Spleen (tissue), 7 donors: Measurements from ENCODE around the gene OR6X1.
"Not testable (repeated sequence)": the region's sequence is repeated elsewhere in the genome, so short reads cannot be mapped to it uniquely, and the experiment has no call there.

Experiments used
- POLR2A ChIP-seq, 3 donors: fragments of 450-650 bp; IDR thresholded peaks; one replicate each; pipeline ENCODE4 v1.5.1; 2017; ENCODE audit warnings: antibody characterized with exemption in 3 of 3, mild to moderate bottlenecking in 1 of 3
- TF ChIP-seq, protein P1 (sequence below), 11 experiments: fragments of 200-600 bp in 7 of 11; fragments of 450-650 bp in 4 of 11; sonication (generic) in 4 of 11; IDR thresholded peaks in 8 of 11; conservative IDR thresholded peaks in 3 of 11; 1 replicate in 7 of 11; 2 replicates in 4 of 11; pipeline versions ENCODE4 v1.4.0 to v1.8.0; 2016 to 2021; ENCODE audit warnings: antibody characterized with exemption in 11 of 11, inconsistent platforms in 4 of 11, mild to moderate bottlenecking in 1 of 11
- donor health status: DM: no; HTN: no; CAD: no; lungs with moderate emphysema.
- donor health status: DM: no; HTN: no; CAD: no.
- donor health status: DM: no; HTN: no; CAD: no.

DNA sequence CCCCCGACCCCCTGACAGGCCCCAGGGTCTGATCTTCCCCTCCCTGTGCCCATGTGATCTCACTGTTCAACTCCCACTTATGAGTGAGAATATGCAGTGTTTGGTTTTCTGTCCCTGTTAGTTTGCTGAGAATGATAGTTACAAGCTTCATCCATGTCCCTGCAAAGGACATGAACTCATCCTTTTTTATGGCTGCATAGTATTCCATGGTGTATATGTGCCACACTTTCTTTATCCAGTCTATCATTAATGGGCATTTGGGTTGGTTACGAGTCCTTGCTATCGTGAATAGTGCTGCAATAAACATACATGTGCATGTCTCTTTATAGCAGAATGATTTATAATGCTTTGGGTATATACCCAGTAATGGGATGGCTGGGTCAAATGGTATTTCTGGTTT, 41.7 kb downstream of the OR6X1 start:
- TF ChIP-seq, protein P1, sequence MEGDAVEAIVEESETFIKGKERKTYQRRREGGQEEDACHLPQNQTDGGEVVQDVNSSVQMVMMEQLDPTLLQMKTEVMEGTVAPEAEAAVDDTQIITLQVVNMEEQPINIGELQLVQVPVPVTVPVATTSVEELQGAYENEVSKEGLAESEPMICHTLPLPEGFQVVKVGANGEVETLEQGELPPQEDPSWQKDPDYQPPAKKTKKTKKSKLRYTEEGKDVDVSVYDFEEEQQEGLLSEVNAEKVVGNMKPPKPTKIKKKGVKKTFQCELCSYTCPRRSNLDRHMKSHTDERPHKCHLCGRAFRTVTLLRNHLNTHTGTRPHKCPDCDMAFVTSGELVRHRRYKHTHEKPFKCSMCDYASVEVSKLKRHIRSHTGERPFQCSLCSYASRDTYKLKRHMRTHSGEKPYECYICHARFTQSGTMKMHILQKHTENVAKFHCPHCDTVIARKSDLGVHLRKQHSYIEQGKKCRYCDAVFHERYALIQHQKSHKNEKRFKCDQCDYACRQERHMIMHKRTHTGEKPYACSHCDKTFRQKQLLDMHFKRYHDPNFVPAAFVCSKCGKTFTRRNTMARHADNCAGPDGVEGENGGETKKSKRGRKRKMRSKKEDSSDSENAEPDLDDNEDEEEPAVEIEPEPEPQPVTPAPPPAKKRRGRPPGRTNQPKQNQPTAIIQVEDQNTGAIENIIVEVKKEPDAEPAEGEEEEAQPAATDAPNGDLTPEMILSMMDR (IDR thresholded peaks at IDR 0.05 in 8 of 11, conservative IDR thresholded peaks at IDR 0.05 in 3 of 11) = not testable (repeated sequence)
- TF ChIP-seq POLR2A (IDR thresholded peaks at IDR 0.05) = not testable (repeated sequence)
